ENCODE data around the gene RNGTT.

RNGTT gene

DNA sequence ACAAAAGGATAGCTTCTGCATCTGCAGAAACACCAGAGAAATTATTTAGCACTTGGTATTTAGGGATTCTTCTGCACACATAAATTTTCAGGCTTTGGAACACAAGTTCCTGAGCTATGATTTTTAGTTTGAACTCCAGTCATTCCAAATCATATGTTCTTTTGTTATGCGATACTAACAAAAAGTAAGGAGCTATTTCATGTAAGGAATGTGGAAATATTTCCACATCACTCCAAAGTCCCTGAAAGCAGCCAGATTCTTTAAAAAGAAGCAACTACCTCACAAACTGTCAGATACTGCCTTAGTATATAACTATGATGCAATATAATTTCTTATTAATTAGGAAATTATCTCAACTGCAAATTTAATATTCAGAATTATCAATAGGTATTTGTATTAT, 106.9 kb downstream of the RNGTT start:
- no peak for DNase-seq (ENCODE audit: low spot score)
- no peak overlapping the region for H3K27ac ChIP-seq
- ChIA-PET POLR2A (ENCODE audit: low non-redundant PET) (no interaction called here), CTCF (no interaction called here)
- TF ChIP-seq CTCF (conservative IDR thresholded peaks at IDR 0.05; ENCODE audit: low read depth): no peak

- no peak for DNase-seq (ENCODE audit: low spot score)
- no peak overlapping the region for H3K27ac ChIP-seq
- ChIA-PET CTCF (interaction anchor here (0.6 kb wide), 1 partner anchor 229 kb away, joined by 4 read pairs; no protein-coding TSS in a partner anchor), POLR2A (ENCODE audit: low non-redundant PET) (no interaction called here)
- no peak for TF ChIP-seq CTCF (conservative IDR thresholded peaks at IDR 0.05; ENCODE audit: low read depth)
Measured at GRCh38 chr6:88855541-88856147, 107.8 kb downstream of the RNGTT start.

- CTCF ChIA-PET: no interaction called here
- no peak overlapping the region for H3K27ac ChIP-seq
- POLR2A ChIA-PET (ENCODE audit: low non-redundant PET): no interaction called here
- no peak for TF ChIP-seq CTCF (conservative IDR thresholded peaks at IDR 0.05; ENCODE audit: low read depth)
- DNase-seq (ENCODE audit: low spot score): no peak
Measured at GRCh38 chr6:88852775-88853174, 110.6 kb downstream of the RNGTT start.

DNA sequence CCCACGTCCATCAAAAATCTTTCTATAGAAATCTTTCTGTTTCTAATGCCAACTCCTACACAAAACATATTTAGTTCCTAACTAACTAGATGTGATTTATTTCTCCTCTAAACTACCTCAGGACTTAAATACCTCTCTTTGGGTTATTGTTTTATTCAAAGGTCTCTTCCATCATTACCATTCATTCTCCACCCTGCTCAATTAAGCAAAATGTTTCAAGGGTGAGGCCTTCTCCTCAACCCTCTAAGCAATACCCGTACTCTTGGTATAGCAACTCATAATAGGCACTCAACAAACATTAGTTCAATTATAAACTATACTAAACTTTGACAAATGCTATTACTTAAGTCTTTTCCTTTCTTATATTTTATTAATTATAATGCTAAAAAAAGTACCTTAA, 111.4 kb downstream of the RNGTT start:
- ChIA-PET CTCF (no interaction called here), POLR2A (ENCODE audit: low non-redundant PET) (no interaction called here)
- no peak for TF ChIP-seq CTCF (conservative IDR thresholded peaks at IDR 0.05; ENCODE audit: low read depth)
- no peak overlapping the region for H3K27ac ChIP-seq
- DNase-seq (ENCODE audit: low spot score): no peak

- TF ChIP-seq CTCF (conservative IDR thresholded peaks at IDR 0.05; ENCODE audit: low read depth): no peak
- H3K27ac ChIP-seq: no peak overlapping the region
- ChIA-PET POLR2A (ENCODE audit: low non-redundant PET) (no interaction called here), CTCF (interaction anchor here (0.7 kb wide), 1 partner anchor 22 kb away, joined by 4 read pairs; no protein-coding TSS in a partner anchor)
- DNase-seq (ENCODE audit: low spot score): no peak
Measured at GRCh38 chr6:88848870-88849269, 114.5 kb downstream of the RNGTT start.

GRCh38 chr6:88843040-88843439, 120.4 kb downstream of the RNGTT start:
- CTCF ChIA-PET: no interaction called here
- DNase-seq (ENCODE audit: low spot score): no peak
- no peak for TF ChIP-seq CTCF (conservative IDR thresholded peaks at IDR 0.05; ENCODE audit: low read depth)
- no peak overlapping the region for H3K27ac ChIP-seq
- POLR2A ChIA-PET (ENCODE audit: low non-redundant PET): no interaction called here
